Aorta (tissue), 5 donors: Measurements from ENCODE around the gene ELMO1. TPM values are rescaled to one million over a fixed set of nuclear protein-coding genes. Genes with fewer than 3 reads are reported as not detected.

Experiments
- ATAC-seq: fragments of 200-7000 bp; cut with Tn5 transposase; one replicate; pipeline ENCODE4 v1.9.1; 2022; ENCODE audit warnings: moderate library complexity; ENCODE audit not compliant: low FRiP score
- DNase-seq, 2 donors: peaks; one replicate each; pipeline ENCODE4 v3.0.0-alpha.2; 2020
- H3K27ac ChIP-seq, 2 donors: one replicate each; pipeline ENCODE4 v1.5.1; 2013; ENCODE audit warnings: low read length in 2 of 2, mild to moderate bottlenecking in 2 of 2, moderate library complexity in 2 of 2, control low read depth in 1 of 2, inconsistent platforms in 1 of 2, low read depth in 1 of 2
- H3K27me3 ChIP-seq, 2 donors: one replicate each; pipeline ENCODE4 v1.6.1; 2013; ENCODE audit warnings: control low read depth in 1 of 2, low read length in 1 of 2, mild to moderate bottlenecking in 1 of 2, moderate library complexity in 1 of 2; ENCODE audit not compliant: insufficient read depth in 2 of 2, control insufficient read depth in 1 of 2
- H3K36me3 ChIP-seq, 2 donors: one replicate each; pipeline ENCODE4 v1.6.1; 2013; ENCODE audit warnings: control low read depth in 1 of 2, low read length in 1 of 2, mild to moderate bottlenecking in 1 of 2; ENCODE audit not compliant: insufficient read depth in 2 of 2, control insufficient read depth in 1 of 2
- H3K4me1 ChIP-seq, 2 donors: one replicate each; pipeline ENCODE4 v1.6.1; 2013; ENCODE audit warnings: low read length in 2 of 2, control low read depth in 1 of 2, mild to moderate bottlenecking in 1 of 2, moderate library complexity in 1 of 2; ENCODE audit not compliant: insufficient read depth in 2 of 2, control insufficient read depth in 1 of 2
- H3K4me3 ChIP-seq, 2 donors: one replicate each; pipeline ENCODE4 v1.5.1; 2013; ENCODE audit warnings: low read length in 2 of 2, control low read depth in 1 of 2, mild to moderate bottlenecking in 1 of 2
- H3K9me3 ChIP-seq: one replicate; pipeline ENCODE4 v1.6.1; 2013; ENCODE audit warnings: mild to moderate bottlenecking, low read length; ENCODE audit not compliant: control insufficient read depth
- WGBS, 2 donors: extraction: QIAGEN DNeasy Blood & Tissue Kit; methylation state at CpG; one replicate each; pipeline ENCODE4 v1.1.7; 2013; 5-methylcytosine and 5-hydroxymethylcytosine counted together
- intact Hi-C, 2 donors: fragments of 100-400 bp; cut with DNase I; formaldehyde crosslinking; loops; one replicate each; pipeline versions ENCODE4 v1.14.2 to v1.15.0; 2022
- polyA plus RNA-seq, 2 donors: library from polyadenylated mRNA; stranded (reverse); fragments of 200-250 nt; gene quantifications; one replicate each; pipeline ENCODE4 v1.2.3, GENCODE V29; 2013
- total RNA-seq, 2 donors: library from RNA; stranded (reverse); fragmentation: NEBNext Ultra II Directional; extraction: Animal tissue kit (Norgen Biotek cat#: 25700); gene quantifications; one replicate each; pipeline ENCODE4 v1.2.1, GENCODE V29; 2021
- donor health status: healthy with polysubstance abuse.
- donor health status: Bipolar disorder and iron deficiency.
- donor health status: DM: no; HTN: no; CAD: no.
- donor health status: DM: no; HTN: no; CAD: no.
- donor health status: DM: yes; HTN: yes; CAD: no.

The ELMO1 gene
- total and polyA plus RNA-seq, 4 donors: 1.8 to 86.9 (median 24.8) TPM

DNA sequence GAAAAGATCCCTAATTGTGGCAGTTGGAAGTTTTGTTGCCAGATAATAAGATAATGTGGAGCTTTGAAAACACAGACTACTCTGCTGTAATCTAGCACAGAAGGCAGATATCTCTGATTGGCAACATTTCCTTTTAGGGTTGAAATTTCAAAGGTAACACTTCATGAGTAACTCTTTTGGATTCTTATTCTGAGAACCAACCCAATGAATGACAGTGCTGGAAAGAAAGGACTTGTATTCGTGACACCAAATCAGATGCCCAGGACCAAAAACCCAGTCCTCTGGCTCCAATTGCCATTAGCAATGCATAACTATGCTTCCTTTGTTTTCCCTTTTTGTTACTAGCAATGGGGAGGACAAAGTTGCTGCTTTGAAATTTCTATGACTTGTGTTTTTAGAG is 41.0 kb upstream of the ELMO1 start:
- intact Hi-C loops: loop anchor here in 1 of 2 donors (10.0 kb wide), 1 partner anchor 255 kb away; no protein-coding TSS in a partner anchor
- no peak for ATAC-seq
- WGBS, 2 donors: 76 to 79% methylated on average over 1 of the region's 1 CpG

DNA sequence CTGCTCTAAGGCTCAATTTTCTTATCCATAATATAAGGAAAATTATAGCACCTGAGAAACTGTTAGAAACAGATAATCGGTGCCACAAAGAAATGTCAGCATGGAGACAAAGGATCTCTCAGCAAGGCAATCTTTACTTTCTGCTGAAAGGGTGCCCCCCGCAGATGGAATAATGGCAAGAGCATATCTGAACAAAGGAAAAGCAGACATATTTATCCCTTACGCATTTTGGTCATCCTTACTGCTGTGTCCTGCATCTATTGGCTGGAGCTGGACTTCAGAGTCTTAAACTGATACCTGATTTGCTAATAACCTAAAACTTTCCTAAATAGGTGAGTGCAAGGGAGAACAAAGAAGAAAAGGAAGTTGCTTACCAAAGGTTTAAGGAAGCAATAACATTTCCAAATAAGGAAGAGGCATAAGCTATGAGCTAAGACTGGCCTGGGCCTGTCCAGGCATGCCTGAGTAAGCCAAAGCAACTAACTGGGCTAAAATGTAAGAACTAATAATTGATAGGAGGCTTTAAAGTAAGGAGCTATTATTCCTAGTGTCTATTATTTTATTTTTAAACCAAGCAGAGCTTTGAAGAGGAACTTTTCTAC is 39.6 kb upstream of the ELMO1 start:
- intact Hi-C loops: no loop called here
- no peaks in the 10 kb centered on the region for H3K4me1 ChIP-seq
- DNase-seq: no peak
- H3K36me3 ChIP-seq: no peaks in the 10 kb centered on the region
- H3K27ac ChIP-seq: no peak overlapping the region
- 97 to 99% methylated on average over 3 of the region's 3 CpGs for WGBS, 2 donors
- ATAC-seq: no peak
- no peaks in the 10 kb centered on the region for H3K27me3 ChIP-seq
- H3K9me3 ChIP-seq: no peaks in the 10 kb centered on the region
- H3K4me3 ChIP-seq: no peak overlapping the region

More for the DNA sequence above, 41.0 kb upstream of the ELMO1 start:
- Histone ChIP-seq H3K27ac (no peak overlapping the region), H3K4me1 (no peaks in the 10 kb centered on the region), H3K36me3 (no peaks in the 10 kb centered on the region), H3K4me3 (no peak overlapping the region), H3K27me3 (no peaks in the 10 kb centered on the region), H3K9me3 (no peaks in the 10 kb centered on the region)
- DNase-seq: no peak

DNA sequence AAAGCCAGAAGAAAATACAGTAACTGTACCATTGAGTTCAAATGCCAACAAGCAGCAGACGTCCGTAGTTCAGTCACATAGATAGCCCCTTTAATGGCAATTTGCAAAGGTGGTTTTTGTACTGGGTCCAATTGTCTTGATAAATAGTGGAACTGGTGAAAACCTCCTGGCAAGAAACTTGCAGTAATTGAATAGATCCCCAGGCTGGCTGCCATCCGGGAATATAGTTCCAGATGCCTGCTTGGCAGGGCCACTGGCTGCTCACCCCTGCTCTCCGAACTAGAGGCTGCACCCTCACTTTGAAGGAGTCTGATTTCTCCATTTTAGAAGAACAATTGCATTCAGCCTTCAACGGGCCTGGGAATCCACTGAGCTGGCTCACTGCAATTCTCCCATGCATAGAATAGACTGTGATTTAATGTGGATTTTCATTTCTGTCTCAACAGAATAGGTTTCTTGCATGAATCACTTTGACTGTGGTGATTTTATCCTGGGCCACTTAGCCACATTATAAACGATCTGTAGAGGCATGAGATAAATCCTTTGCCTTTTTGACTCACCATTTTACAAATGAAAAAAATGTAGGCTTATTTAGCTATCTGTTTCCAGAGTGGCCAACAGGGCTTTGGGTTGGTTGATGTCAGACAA is 35.9 kb upstream of the ELMO1 start:
- ATAC-seq (no peak), DNase-seq (no peak)
- Histone ChIP-seq H3K36me3 (no peaks in the 10 kb centered on the region), H3K4me1 (no peaks in the 10 kb centered on the region), H3K9me3 (no peaks in the 10 kb centered on the region), H3K27me3 (no peaks in the 10 kb centered on the region), H3K27ac (no peak overlapping the region), H3K4me3 (no peak overlapping the region)
- 12 to 13% methylated on average over 6 of the region's 6 CpGs for WGBS, 2 donors
- intact Hi-C loops: no loop called here

GRCh38 chr7:37483627-37484026 is 35.0 kb upstream of the ELMO1 start:
- 92 to 93% methylated on average over 3 of the region's 3 CpGs for WGBS, 2 donors
- Histone ChIP-seq H3K27ac (no peak overlapping the region), H3K4me3 (no peak overlapping the region), H3K36me3 (no peaks in the 10 kb centered on the region), H3K4me1 (no peaks in the 10 kb centered on the region), H3K27me3 (no peaks in the 10 kb centered on the region), H3K9me3 (no peaks in the 10 kb centered on the region)
- intact Hi-C loops: no loop called here
- no peak for ATAC-seq
- no peak for DNase-seq

GRCh38 chr7:37482953-37483352 is 34.3 kb upstream of the ELMO1 start:
- H3K36me3 ChIP-seq: no peaks in the 10 kb centered on the region
- ATAC-seq: no peak
- H3K4me1 ChIP-seq: no peaks in the 10 kb centered on the region
- DNase-seq: no peak
- H3K27ac ChIP-seq: no peak overlapping the region
- H3K9me3 ChIP-seq: no peaks in the 10 kb centered on the region
- 93 to 95% methylated on average over 2 of the region's 2 CpGs for WGBS, 2 donors
- no peaks in the 10 kb centered on the region for H3K27me3 ChIP-seq
- intact Hi-C loops: no loop called here
- H3K4me3 ChIP-seq: no peak overlapping the region

DNA sequence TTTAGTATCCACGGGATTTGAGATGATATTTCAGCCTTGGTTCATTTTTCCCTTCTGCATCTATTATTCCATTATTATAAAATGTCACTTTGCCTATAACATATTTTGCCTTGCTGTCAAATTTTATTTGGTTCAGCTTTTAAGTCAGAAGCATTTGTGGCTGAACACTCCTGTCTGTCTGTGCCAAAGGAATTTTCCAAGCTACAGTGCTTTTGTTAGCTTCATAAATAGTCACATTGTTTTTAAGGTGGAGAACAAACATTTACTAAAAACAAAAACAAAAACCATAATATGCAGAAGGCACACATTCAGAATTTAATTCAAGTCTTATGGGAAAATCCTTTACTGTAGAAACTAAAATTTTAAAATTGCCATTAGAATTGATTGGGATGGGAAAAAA is 33.8 kb upstream of the ELMO1 start:
- intact Hi-C loops: no loop called here
- no peaks in the 10 kb centered on the region for H3K4me1 ChIP-seq
- DNase-seq (no peak), ATAC-seq (no peak)
- no peaks in the 10 kb centered on the region for H3K27me3 ChIP-seq
- H3K36me3 ChIP-seq: no peaks in the 10 kb centered on the region
- no peaks in the 10 kb centered on the region for H3K9me3 ChIP-seq
- no peak overlapping the region for H3K27ac ChIP-seq
- 91% methylated on average over 1 of the region's 1 CpG for WGBS, 2 donors
- H3K4me3 ChIP-seq: no peak overlapping the region

DNA sequence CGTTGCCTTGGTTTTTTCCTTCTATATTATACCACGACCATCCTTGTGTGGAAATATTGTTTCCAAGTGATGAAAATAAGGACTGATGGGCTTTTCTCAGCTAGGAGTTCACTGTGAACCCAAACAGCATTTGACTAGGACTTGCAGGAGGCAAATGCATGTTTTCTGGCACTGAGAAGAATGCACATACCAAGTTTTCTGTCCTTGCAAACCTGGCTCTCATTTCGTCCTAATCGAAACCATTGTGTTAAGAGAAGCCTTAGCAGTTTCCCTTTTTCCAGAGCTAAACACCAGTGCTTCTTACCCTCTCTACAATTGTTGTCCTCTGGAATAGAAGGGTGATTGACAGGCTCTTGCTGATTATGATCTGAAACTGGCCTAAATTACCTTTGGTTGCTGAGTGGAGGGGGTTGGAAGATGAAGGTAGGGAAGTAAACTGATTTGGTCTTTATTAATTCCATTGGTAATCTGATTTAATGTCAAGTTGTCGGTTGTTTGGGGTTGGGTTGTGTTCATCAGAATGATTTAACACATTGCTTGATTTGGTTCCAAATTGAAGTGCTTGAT is 33.1 kb upstream of the ELMO1 start:
- H3K27me3 ChIP-seq: no peaks in the 10 kb centered on the region
- no peak for DNase-seq
- no peak overlapping the region for H3K4me3 ChIP-seq
- no peak overlapping the region for H3K27ac ChIP-seq
- H3K36me3 ChIP-seq: no peaks in the 10 kb centered on the region
- no peaks in the 10 kb centered on the region for H3K9me3 ChIP-seq
- intact Hi-C loops: no loop called here
- WGBS, 2 donors: 94% methylated on average over 5 of the region's 5 CpGs
- ATAC-seq: no peak
- H3K4me1 ChIP-seq: no peaks in the 10 kb centered on the region

- H3K27me3 ChIP-seq: no peaks in the 10 kb centered on the region
- H3K36me3 ChIP-seq: no peaks in the 10 kb centered on the region
- no peak overlapping the region for H3K27ac ChIP-seq
Observed at GRCh38 chr7:37481154-37481553, 32.5 kb upstream of the ELMO1 start.

More at GRCh38 chr7:37481154-37481553, 32.5 kb upstream of the ELMO1 start:
- intact Hi-C loops: no loop called here
- no peak for ATAC-seq
- no peaks in the 10 kb centered on the region for H3K4me1 ChIP-seq
- no peak overlapping the region for H3K4me3 ChIP-seq
- no peaks in the 10 kb centered on the region for H3K9me3 ChIP-seq
- DNase-seq: no peak
- WGBS, 2 donors: 94% methylated on average over 5 of the region's 5 CpGs
